ENCODE data around the gene LTC4S. TPM values are rescaled to one million over a fixed set of nuclear protein-coding genes. Genes with fewer than 3 reads are reported as not detected.

The LTC4S gene
- total and polyA plus RNA-seq, 9 of the 15 experiments (the other 6 are each of a cell fraction or from before 2014, with no cell fraction given), result 0.17 to 0.77 (median 0.75) TPM; not detected in 6

DNA sequence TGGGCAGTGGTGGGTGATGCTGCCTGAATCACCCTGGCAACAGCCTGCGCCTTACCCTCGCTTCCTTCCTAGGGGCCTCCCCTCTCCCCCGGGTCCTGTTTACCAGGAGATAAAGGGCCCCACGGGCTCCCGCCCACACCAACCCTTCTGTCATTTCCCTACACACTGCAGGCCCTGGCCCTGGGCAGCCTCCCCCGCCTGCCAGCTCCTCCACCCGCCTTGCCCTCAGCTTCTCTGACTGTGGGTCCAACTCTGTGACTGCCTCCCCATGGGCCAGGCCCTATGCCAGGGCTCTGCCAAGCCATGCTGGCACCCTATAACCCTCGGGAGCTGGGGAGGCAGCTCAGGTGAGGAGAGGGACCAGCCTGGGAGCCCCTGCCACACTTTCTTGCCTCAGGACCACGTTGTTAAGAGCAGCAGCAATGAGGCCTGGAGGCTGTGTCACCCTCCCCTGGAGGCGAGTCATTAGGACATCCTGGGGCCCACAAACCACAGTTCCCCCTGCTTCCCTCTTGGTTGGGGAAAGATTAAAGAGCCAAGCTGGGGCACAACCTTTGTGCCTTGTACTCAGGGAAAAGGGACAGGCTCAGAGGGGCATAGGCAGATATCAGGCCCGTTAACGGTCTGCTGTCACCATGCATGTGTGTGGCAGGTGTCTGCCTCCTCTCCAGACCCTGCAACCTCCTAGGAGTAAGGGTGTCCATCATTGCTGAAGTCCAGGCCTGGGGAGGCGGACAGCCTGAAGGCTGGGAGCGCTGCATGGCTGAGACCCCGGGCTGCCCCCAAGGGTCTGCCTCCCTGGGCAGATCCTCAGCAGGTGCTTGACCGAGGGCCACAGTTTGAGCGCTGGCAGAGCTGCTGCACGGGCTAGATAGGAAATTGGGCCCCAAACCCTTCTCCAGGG, 10.1 kb downstream of the LTC4S start (continued):
- TF ChIP-seq, protein P1, sequence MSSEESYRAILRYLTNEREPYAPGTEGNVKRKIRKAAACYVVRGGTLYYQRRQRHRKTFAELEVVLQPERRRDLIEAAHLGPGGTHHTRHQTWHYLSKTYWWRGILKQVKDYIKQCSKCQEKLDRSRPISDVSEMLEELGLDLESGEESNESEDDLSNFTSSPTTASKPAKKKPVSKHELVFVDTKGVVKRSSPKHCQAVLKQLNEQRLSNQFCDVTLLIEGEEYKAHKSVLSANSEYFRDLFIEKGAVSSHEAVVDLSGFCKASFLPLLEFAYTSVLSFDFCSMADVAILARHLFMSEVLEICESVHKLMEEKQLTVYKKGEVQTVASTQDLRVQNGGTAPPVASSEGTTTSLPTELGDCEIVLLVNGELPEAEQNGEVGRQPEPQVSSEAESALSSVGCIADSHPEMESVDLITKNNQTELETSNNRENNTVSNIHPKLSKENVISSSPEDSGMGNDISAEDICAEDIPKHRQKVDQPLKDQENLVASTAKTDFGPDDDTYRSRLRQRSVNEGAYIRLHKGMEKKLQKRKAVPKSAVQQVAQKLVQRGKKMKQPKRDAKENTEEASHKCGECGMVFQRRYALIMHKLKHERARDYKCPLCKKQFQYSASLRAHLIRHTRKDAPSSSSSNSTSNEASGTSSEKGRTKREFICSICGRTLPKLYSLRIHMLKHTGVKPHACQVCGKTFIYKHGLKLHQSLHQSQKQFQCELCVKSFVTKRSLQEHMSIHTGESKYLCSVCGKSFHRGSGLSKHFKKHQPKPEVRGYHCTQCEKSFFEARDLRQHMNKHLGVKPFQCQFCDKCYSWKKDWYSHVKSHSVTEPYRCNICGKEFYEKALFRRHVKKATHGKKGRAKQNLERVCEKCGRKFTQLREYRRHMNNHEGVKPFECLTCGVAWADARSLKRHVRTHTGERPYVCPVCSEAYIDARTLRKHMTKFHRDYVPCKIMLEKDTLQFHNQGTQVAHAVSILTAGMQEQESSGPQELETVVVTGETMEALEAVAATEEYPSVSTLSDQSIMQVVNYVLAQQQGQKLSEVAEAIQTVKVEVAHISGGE (CRISPR knock-in tag; IDR thresholded peaks at IDR 0.05), result peak in 1 of 3 experiments; percentile 56; a peak in 1 of 6 replicates

DNA sequence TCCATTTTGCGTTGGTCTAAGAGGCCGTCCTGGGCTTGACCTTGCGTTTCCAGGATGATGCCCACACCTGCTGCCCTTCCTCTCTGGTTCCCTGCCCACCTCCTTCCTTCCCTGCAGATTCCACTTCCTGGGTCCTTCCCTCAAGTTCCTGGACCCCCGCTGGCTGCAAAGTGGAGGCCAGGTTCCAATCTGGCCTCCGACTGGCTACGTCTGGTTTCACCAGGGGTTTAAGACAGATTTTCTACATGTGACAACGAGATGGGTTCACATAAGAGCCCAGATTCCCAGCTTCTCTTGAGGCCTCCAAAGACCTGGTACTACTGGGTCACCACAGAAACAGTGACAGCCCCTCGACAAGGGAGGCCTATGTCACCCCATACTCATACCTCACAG, 10.8 kb downstream of the LTC4S start:
- H4K20me1 ChIP-seq (replicated peaks; ENCODE audit: control insufficient read depth, insufficient read depth, low read length), result no peaks in the 10 kb centered on the region
- H3K9ac ChIP-seq (ENCODE audit: insufficient read depth in 1 of 2, low read depth in 2 of 2, low read length in 2 of 2), result peak overlapping the region; percentile 84 to 91; a peak in 3 of 4 replicates
- DNase-seq (ENCODE audit: extremely low read depth in 1 of 4, low spot score in 3 of 4) (no peak), FAIRE-seq (peak; percentile 49), ATAC-seq (no peak)
- ChIA-PET POLR2A (interaction anchor here (0.5 kb wide), 1 partner anchor 541 kb away, joined by 4 read pairs; no protein-coding TSS in a partner anchor), CTCF (ENCODE audit: low intra/inter-chr PET ratio) (no interaction called here)
- no peaks in the 10 kb centered on the region for H3K9me3 ChIP-seq (replicated peaks; ENCODE audit: control insufficient read depth, insufficient read depth, low read depth, low read length)
- H3K9me1 ChIP-seq (ENCODE audit: control insufficient read depth, insufficient read depth, low read length), result peaks cover 6% of the 10 kb centered on the region
- peaks cover 47% of the 10 kb centered on the region; the same call in 2 of the 3 replicates for H3K36me3 ChIP-seq (ENCODE audit: control insufficient read depth, insufficient read depth, low read length)
- no peak overlapping the region for H2AFZ ChIP-seq (ENCODE audit: low read depth, low read length)
- WGBS (ENCODE audit: insufficient coverage, low coverage, missing lambda C conversion rate), result 75% methylated on average over 8 of the region's 8 CpGs
- H3K27me3 ChIP-seq (ENCODE audit: control insufficient read depth in 2 of 2, insufficient read depth in 2 of 2, low read length in 2 of 2), result no peaks in the 10 kb centered on the region
- intact Hi-C loops (cut with micrococcal nuclease), result loop anchor here (2.0 kb wide), 1 partner anchor 14 kb away; no protein-coding TSS in a partner anchor
- H3K27ac ChIP-seq (ENCODE audit: extremely low read depth, low read depth, low read length), result no peak overlapping the region; the same call in 2 of the 3 replicates
- peaks cover 23 to 75% of the 10 kb centered on the region in 2 experiments for H3K4me1 ChIP-seq (replicated peaks in 1 of 2; ENCODE audit: control insufficient read depth in 2 of 2, insufficient read depth in 2 of 2, low read length in 2 of 2)
- peaks cover 46% of the 10 kb centered on the region for H3K79me2 ChIP-seq (ENCODE audit: control insufficient read depth, insufficient read depth, low read length)
- H3K4me3 ChIP-seq, result peak overlapping the region; percentile 76; the same call in 1 of the 2 replicates
- BruUV-seq (replicated peaks), result no TSS peak
- in situ Hi-C loops (cut with MboI), result no loop called here
- H3K4me2 ChIP-seq (ENCODE audit: insufficient read depth, low read length), result peak overlapping the region; percentile 83
- TF ChIP-seq, protein P2, sequence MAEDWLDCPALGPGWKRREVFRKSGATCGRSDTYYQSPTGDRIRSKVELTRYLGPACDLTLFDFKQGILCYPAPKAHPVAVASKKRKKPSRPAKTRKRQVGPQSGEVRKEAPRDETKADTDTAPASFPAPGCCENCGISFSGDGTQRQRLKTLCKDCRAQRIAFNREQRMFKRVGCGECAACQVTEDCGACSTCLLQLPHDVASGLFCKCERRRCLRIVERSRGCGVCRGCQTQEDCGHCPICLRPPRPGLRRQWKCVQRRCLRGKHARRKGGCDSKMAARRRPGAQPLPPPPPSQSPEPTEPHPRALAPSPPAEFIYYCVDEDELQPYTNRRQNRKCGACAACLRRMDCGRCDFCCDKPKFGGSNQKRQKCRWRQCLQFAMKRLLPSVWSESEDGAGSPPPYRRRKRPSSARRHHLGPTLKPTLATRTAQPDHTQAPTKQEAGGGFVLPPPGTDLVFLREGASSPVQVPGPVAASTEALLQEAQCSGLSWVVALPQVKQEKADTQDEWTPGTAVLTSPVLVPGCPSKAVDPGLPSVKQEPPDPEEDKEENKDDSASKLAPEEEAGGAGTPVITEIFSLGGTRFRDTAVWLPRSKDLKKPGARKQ (CRISPR knock-in tag; IDR thresholded peaks at IDR 0.05), result no peak
- no peak for TF ChIP-seq MYC (IDR thresholded peaks at IDR 0.05; ENCODE audit: low read depth, low read length)
- TF ChIP-seq MYC (CRISPR knock-in tag; IDR thresholded peaks at IDR 0.05; ENCODE audit: borderline replicate concordance, low read depth), result no peak
- TF ChIP-seq ZNF79 (CRISPR knock-in tag; IDR thresholded peaks at IDR 0.05; ENCODE audit: low read depth), result no peak
- TF ChIP-seq CREM (IDR thresholded peaks at IDR 0.05; ENCODE audit: low read depth), result no peak
- TF ChIP-seq, protein P3, sequence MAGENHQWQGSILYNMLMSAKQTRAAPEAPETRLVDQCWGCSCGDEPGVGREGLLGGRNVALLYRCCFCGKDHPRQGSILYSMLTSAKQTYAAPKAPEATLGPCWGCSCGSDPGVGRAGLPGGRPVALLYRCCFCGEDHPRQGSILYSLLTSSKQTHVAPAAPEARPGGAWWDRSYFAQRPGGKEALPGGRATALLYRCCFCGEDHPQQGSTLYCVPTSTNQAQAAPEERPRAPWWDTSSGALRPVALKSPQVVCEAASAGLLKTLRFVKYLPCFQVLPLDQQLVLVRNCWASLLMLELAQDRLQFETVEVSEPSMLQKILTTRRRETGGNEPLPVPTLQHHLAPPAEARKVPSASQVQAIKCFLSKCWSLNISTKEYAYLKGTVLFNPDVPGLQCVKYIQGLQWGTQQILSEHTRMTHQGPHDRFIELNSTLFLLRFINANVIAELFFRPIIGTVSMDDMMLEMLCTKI (IDR thresholded peaks at IDR 0.05; ENCODE audit: partially characterized antibody), result no peak

Data from K562 (cell line).